ENCODE results near the gene AP1S1. TPM values are rescaled to one million over a fixed set of nuclear protein-coding genes. Genes with fewer than 3 reads are reported as not detected.

The AP1S1 gene
- total and polyA plus RNA-seq, 9 of the 15 experiments (the other 6 are each of a cell fraction or from before 2014, with no cell fraction given) = 4.4 to 149 (median 89.4) TPM

- Histone ChIP-seq H4K20me1 (replicated peaks; ENCODE audit: control insufficient read depth, insufficient read depth, low read length) (no peaks in the 10 kb centered on the region), H2AFZ (ENCODE audit: low read depth, low read length) (no peak overlapping the region), H3K4me3 (no peak overlapping the region), H3K36me3 (ENCODE audit: control insufficient read depth, insufficient read depth, low read length) (peaks cover 40% of the 10 kb centered on the region; the same call in 2 of the 3 replicates), H3K4me2 (ENCODE audit: insufficient read depth, low read length) (no peak overlapping the region), H3K79me2 (ENCODE audit: control insufficient read depth, insufficient read depth, low read length) (no peaks in the 10 kb centered on the region), H3K9me3 (replicated peaks; ENCODE audit: control insufficient read depth, insufficient read depth, low read depth, low read length) (no peaks in the 10 kb centered on the region), H3K27me3 (ENCODE audit: control insufficient read depth in 2 of 2, insufficient read depth in 2 of 2, low read length in 2 of 2) (peaks cover 0 to 7% of the 10 kb centered on the region in 2 experiments; a peak in 1 of 5 replicates), H3K9ac (ENCODE audit: insufficient read depth in 1 of 2, low read depth in 2 of 2, low read length in 2 of 2) (peak overlapping the region in 1 of 2 experiments; percentile 20; a peak in 2 of 4 replicates), H3K27ac (ENCODE audit: extremely low read depth, low read depth, low read length) (no peak overlapping the region), H3K4me1 (replicated peaks in 1 of 2; ENCODE audit: control insufficient read depth in 2 of 2, insufficient read depth in 2 of 2, low read length in 2 of 2) (peaks cover 2 to 38% of the 10 kb centered on the region in 2 experiments), H3K9me1 (ENCODE audit: control insufficient read depth, insufficient read depth, low read length) (no peaks in the 10 kb centered on the region)
- BruUV-seq (replicated peaks) = no TSS peak
- in situ Hi-C loops (cut with MboI) = no loop called here
- ATAC-seq (no peak), FAIRE-seq (no peak), DNase-seq (ENCODE audit: extremely low read depth in 1 of 4, low spot score in 3 of 4) (no peak)
- CTCF ChIA-PET (ENCODE audit: low intra/inter-chr PET ratio) = no interaction called here
- intact Hi-C loops (cut with micrococcal nuclease) = no loop called here
- WGBS (ENCODE audit: insufficient coverage, low coverage, missing lambda C conversion rate) = 89% methylated on average over 31 of the region's 32 CpGs
- TF ChIP-seq MCM7 (IDR thresholded peaks at IDR 0.05) = no peak
- peak; percentile 44 for TF ChIP-seq POLR2G (IDR thresholded peaks at IDR 0.05; ENCODE audit: low read depth, low read length)
- no peak for TF ChIP-seq ATF6 (CRISPR knock-in tag; IDR thresholded peaks at IDR 0.05)
- POLR2A ChIA-PET = interaction anchor here (1.1 kb wide), 1 partner anchor 17 kb away, joined by 3 read pairs; no protein-coding TSS in a partner anchor
Observed at GRCh38 chr7:101205901-101206664, 51.8 kb downstream of the AP1S1 start.
